NCI-H2029 treated with DMSO at 0.1 percent for 48 hours (cell line): ENCODE results near the gene GNAI3.

Source experiments
- DNase-seq: peaks from one replicate; lab custom pipeline; 2025; lab: John Stamatoyannopoulos, UW

The GNAI3 gene

DNA sequence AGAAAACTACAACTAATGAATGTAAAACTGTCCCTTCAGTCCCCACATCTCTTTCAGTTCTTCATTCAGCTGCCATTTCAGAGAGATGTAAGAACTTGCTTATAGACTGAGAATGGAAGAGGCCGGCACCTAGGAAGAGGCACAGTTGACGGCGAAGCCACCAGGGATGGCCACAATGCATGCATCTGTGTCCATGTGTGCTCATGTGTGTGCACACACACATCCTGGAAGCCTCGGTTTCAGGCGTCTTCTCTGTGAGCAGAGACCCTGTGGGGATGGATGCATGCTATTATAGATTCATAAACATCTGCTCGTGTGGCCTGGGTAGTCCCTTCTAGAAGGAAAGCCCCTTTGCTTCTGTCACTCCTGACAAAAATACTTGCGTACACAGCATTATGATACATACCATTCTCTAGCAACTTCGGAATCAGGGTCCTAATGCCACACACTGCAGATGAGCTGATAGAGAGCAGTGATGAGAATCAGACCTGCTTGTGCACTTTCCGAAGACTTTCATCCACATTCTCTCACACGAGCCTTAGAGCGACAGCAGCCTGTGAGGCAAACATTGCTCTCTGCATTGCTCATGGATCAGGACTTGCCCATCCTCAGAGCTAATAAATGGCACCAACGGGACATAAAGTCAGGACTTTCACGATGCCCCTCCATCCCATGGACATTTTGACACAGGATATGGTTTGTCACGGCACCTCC lies 21.2 kb upstream of the GNAI3 start:
- no peak for DNase-seq

DNA sequence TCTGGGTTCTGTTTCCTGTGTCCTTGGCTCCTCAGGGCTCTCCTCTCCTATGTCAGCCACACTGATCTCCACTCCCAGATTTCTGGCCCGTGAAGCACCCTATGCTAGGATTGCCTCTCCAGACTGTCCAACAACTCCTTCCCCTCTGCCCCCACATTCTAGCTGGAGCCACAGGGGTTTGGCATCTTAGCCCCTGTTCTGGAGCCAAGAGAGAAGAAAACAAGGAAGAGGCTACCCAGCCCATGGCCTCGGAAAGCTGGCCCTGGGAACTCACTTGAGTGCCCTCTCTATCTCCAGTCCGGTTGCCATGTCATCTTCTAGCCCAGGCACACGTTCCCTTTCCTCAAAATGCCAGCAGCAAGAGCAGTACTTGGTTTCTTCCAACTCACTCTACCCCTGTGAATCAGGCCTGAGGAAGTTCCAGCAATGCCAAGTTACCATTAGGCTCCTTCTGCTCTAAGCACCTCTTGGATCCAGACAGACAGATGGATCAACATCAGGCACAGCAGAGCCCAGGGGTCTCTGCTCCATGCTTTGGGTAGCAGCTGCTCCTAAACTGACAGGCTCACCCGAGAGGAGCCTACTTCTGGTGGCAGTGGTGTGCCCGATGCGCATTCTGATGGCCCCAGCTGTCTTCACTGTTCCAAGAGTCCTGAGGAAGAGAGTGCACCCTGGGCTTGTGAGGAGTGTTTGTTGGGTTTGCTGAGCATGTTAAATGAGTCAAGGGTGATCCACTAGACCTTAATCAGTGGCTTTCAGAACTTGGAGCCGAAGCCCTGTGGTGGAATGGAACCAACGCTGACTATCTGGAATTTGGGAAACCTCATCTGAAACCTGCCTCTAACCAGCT lies 20.3 kb upstream of the GNAI3 start:
- DNase-seq = no peak

DNA sequence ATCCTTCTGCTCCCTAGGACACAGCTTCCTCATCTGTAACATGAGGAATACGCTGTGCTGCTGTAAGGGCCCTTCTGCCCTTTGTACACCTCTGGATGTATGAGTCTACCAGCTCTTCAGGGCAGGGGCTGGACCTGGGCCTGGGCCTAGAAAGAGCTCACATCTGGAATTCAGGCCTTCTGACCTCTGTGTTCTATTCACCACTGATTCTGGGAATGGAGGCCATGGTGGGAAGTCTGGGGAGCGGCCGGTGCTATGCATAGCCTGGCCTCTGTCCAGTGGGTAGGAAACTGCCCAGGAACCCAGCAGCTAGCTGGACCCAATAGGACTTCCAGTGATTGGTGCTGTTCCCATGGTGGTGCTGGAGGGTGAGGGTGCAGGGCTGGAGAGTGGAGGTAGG lies 19.7 kb upstream of the GNAI3 start:
- no peak for DNase-seq

DNA sequence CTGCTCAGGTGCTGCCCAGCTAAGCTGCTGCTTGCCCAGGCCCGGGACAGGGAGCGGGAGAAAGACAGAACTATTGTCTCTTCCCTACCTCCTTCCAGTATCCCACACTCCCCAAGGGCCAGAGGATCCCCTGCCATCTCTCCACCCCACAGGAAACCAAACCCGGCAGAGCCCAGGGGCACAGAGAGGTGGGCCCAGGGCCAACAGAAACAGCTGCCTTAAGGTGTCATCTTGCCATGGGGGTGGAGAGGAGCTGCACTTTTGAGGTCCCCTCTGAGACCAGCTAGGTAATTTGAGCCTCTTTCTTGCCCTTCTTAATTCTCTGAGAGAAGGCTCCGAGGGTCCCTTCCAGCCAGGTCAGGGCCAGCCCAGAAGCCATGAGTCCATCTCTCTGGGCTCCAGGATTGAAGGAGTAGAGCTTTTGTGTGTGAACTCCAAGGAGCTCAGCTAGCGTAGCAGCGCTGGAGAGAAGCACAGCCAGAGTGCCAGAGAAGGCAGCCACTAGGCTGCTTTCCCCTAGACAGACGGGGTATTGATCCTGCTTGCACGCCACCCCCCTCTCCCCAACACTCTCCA lies 18.4 kb upstream of the GNAI3 start:
- DNase-seq = peak; percentile 16

DNA sequence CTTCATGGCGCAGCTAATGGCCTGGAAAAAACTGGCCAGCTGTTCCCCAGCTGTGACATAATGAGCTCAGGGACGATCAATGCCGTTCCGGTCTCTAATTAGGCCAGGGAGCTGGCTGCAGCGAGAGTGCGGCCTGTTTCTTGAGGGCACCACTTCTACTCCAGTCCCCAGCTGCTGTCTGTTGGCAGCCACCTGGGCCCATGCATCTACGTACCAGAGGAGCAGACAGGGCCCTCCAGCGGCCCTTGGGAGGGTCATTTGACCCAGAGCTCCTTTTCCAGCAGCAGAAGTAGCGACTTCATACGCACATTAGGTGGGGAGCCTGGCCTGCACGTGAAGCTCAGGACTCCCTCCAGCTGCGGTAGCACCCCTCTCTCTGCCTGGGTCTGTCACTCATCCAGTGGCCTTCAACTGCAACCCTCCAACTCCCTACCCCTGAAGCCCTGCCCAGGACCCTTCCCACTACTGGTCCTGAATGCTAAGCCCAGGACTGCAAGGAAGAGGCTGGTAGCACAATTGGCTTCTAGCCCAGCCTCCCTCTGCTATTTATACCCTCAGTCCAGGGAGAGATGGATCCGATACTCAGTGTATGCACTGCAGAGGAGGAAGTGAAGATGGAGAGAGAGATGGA lies 17.8 kb upstream of the GNAI3 start:
- peak; percentile 35 for DNase-seq

DNA sequence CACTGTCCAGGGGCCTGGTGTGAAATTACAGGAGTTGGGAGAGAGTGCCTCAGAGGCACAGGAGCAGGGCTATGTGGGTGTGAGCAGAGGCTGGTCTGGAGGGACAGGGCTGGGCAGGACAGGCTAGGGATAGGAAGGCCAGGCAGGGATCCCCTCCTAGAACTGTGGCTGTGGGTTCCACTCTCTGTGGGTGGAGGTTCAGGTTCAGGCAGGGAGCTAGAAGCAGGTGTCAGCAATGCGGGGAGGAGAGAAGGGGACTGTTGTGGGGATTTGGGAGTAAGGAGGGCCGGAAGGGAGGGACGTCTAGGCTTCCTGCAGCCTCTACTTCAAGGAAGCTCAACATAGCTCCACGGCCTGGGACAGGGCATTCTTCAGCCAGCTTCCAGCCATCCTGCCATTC lies 17.0 kb upstream of the GNAI3 start:
- no peak for DNase-seq

DNA sequence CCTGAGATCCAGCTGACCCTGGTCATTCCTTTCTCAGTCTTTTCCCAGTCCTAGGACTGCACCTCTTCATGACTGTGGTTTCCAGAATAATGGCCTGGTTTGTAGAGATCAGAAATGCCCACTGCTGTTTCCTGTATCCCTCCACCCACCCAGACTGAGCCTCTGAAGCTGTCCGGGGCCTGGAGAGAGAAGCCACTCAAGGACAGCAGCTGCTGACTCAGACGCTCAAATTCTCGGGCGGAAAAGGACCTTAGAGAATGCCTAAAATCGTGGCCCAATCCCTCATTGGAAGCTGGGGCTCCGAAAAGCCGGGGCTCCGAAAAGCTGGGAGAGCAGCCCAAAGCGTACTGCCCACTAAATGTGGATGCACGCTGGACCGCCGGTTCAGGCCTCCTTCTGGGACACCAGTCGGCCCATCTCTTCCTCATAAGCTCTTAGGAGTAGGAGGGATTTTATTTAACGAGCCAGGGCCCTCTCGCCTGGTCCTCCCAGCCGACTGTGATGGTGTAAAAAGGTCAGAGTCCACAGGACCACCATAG lies 16.5 kb upstream of the GNAI3 start:
- DNase-seq = no peak

DNA sequence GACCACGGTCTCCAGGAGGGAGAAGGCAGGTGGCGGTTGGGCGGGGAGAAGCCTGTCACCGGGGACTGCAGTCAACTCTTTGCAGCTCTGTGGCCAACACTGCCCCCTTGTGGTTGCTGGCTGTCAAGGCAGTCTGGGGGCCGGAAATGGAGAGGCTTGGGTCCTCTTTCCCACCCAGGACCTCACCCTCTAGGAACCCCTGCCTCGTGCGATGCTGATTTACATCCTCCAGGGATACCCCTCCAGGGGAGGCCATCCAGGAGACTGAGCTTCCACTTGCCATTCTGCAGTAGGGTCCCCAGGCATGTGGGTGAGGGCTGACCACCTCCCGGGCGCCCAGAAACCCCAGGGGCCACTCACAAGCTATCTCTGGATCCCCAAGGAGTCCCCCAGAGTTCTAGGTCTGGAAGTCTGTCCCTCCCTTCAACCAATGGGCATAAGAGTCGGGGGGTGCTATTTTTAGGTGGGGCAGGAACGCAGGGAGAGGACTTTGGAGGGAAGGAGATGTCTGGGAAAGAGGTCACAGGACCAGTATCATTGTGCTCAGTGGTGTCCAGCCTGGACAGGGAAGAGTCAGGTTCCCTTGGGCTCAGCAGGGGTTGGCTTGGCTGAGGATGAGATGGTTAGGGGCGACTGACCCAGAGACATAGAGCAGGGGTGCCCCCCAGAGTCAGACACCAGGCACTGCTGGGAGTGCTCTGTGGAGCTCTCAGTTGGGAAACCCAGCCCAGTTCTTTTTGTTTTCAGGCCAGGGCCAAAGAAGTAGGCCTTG lies 15.9 kb upstream of the GNAI3 start:
- peak; percentile 26 for DNase-seq

DNA sequence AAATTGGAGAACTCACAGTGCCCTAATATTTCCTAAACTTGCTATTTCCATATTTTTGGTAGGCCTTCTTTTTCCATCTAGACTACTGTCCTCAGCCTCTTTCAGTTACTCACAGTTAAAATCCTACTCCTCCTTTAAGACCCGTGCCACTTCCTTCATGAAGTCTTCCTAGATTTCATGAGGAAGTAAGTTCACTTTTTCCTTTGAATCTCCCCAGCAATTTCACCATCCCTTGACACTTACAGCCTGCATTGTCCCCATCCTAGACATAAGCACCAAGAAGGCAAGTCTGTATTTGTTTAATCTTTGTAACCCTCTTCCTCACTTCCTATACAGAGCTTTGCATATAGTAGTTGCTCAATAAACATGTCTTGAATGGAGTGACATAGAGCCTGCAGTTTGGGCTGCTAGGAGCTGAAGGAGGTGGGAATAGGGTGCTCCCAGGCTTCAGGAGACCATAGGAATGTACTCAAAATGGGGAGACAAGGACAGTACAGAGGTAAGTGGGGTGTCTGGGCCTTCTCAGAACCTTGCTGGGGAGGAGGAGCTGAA lies 14.0 kb upstream of the GNAI3 start:
- no peak for DNase-seq

DNA sequence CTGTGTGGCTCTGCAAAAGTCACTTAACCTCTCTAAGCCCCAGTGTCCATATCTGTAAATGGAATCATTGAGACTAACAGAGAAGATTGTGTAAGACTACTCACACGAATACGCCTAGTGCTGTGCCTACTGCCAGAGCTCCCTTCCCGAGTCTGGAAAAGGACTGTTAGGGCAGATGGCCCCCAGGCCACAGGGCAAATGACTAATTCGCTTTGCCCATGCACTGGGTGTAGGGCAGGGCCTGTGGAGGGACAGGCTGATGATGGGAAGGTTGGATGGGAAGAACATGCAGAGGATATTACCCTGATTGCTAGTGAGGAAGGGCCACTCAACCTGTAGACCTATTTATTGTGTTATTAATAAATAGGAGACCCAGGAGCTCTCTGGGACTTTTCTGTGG lies 12.9 kb upstream of the GNAI3 start:
- DNase-seq = no peak

DNA sequence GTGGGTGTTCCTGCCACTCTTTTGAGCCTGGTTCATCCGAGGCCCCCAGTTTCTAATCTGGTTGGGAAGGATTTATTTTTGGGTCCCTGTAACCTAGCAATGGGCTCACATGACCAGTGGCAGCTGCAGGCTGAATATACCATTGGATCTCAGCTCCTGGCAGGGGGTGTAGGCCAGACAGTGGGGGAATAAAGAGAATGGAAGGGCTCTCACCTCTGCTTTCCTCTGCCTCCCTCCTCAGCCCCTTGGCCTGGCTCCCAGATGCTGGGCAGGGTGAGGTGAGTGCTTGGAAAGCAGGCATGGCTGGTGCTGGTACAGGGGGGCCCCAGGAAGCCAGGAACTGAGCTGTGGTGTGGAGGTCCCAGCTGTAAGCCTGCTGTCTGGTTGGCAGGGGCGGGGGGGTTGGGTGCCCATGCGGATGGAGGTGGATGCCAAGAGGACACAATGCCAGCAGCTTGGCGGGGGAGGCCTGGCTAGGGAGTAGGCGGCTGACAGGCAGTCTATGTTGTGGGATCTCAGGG lies 12.4 kb upstream of the GNAI3 start:
- no peak for DNase-seq

DNA sequence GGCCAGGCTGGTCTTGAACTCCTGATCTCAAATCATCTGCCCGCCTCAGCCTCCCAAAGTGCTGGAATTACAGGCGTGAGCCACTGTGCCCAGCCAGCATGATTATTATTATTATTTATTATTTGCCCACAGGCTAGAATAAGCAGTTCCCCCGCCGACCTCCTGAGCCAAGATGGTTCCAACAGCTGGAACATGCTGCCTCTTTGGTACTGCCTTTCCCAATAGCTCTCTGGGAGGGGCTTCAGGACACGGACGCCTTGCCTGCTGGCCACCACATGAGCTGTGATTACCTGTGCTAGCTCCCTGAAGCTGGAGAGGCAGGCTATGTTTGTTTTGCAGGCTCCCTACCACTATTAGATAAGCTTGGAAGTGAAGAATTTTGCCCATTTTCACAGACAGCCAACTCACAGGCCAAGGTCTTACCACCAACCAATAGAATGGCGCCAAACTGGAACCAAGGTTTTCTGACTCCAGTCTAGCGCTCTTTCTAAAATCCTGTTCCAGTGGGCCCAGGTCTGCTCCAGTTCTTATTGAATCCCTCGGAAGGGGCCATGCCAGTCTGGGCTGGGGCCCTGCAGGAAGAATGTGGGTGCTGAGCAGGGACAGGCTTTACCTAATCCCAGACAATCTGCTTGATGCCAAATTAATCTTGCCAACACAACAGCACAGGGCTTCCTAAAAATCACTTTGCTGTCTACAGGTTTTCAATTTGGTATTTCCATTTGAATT lies 10.8 kb upstream of the GNAI3 start:
- DNase-seq = no peak

DNA sequence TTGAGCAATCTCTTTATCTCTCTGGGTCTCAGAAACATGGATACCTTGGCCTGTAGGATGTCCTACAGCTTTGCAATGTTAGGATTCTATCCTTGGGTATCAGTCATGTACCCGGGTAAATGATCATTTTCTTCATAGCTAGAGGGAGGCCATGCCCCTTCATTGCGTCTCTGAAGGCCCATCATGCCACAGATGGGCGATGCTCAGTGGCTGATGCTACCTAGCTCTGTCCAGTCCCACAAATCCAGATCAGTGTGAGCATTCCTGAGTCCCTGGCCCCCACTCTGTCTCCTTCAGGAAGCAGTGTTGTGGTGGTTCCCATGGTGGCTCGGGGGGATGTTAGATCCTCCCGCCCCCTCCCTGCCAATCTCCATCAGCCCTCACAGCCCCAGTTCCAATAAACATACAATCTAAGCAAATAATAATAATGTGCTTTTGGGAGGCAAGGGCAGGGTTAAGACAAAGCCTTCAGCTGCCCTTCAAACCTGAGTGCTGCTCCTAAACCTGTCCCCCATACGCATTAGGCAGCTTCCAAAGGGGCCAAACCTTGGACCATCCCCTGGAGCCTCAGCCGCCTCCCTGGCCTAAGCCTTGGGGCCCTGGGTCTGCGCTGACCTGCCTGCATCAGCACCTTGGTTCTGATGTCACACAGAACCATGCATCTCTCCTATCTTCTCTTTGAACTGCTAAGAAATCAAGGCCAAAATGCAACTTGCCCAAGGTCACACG lies 9.4 kb upstream of the GNAI3 start:
- DNase-seq = no peak

DNA sequence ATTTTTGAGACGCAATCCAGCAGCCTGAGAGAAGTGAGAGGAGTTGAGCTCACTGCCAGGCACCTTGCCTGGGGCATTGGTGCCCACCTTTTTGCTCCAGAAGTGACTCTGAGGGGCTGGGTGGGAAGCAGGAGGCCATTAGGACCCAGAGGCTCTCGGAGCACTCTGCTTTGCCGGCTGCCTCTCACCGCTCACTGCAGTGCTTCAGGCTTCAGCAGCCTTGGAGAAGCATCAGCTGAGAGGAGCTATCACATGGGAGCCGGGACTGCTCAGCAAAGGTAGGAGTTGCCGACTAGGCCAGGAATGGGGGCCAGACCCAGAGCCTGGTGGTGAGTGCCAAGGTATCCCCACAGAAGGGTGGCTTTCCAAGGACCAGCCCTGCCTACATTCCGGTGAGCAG lies 8.7 kb upstream of the GNAI3 start, which contains the start of gene GPR61:
GPR61 (plus strand) TSS at position 197 of the 400 bp plus-strand sequence. CDS start 3,151 bp downstream, outside the sequence.
- DNase-seq = no peak

DNA sequence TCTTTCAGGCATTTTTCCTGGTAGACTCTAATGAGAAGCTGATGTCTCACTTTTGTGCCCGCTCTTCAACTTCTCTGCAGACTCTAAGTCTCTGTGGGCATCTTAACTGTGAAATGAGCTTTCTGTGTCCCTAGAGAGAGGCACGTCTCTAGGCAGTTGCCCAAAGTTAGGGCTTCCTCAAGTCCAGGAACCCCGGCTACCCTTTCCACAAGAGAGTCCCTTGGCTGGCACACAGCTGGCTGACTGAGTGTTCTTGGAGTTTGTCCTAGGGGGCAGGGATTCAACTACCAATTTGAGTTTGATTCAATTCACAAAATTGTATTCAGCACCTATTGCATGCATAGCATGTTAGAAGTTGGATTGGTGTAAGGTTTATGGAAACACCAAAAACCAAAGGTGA lies 7.3 kb upstream of the GNAI3 start:
- DNase-seq = no peak

DNA sequence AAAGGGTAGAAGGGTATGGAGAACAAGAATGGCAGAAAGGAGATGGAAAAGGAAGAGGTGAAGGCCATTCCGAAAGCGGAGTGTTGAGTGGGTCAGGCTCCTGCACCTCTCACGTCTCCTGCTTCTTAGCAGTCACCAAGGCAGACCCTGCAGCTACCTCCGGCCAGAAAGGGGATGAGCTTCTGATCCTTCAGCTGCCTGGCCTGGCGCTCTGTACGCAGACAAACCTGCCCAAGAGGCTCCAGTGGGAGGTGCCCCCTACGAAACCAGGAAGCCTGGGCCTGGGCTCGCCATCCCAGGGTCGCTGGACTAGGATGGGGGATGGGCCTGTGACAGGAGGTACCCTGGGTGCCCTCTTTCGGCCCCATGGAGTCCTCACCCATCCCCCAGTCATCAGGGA lies 5.8 kb upstream of the GNAI3 start:
- no peak for DNase-seq

DNA sequence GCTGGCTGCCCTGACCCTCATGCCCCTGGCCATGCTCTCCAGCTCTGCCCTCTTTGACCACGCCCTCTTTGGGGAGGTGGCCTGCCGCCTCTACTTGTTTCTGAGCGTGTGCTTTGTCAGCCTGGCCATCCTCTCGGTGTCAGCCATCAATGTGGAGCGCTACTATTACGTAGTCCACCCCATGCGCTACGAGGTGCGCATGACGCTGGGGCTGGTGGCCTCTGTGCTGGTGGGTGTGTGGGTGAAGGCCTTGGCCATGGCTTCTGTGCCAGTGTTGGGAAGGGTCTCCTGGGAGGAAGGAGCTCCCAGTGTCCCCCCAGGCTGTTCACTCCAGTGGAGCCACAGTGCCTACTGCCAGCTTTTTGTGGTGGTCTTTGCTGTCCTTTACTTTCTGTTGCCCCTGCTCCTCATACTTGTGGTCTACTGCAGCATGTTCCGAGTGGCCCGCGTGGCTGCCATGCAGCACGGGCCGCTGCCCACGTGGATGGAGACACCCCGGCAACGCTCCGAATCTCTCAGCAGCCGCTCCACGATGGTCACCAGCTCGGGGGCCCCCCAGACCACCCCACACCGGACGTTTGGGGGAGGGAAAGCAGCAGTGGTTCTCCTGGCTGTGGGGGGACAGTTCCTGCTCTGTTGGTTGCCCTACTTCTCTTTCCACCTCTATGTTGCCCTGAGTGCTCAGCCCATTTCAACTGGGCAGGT lies 5.0 kb upstream of the GNAI3 start:
- DNase-seq = no peak

DNA sequence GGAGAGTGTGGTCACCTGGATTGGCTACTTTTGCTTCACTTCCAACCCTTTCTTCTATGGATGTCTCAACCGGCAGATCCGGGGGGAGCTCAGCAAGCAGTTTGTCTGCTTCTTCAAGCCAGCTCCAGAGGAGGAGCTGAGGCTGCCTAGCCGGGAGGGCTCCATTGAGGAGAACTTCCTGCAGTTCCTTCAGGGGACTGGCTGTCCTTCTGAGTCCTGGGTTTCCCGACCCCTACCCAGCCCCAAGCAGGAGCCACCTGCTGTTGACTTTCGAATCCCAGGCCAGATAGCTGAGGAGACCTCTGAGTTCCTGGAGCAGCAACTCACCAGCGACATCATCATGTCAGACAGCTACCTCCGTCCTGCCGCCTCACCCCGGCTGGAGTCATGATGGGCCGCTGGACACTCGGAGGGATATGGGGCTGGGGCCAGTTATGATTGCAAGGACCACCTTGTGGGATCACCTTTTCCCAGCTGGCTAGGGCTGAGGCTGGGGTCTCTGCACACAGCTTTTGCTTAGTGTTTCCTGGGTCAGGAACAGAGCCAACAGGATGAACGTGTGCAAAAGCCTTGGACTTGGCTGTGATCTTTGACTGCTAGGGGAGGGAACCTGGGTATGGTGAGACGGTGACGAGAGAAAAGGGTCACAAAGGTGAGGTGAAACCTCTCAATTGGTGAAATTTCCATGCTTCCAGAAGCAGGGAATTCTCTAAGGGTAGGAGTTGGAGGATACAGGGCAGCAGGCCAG lies 4.3 kb upstream of the GNAI3 start:
- no peak for DNase-seq
